NCI-H524 (cell line): ENCODE data around the gene OR5B12.
A peak's percentile ranks its signal among the peaks of the same experiment; 100 is the strongest.
"Not testable (repeated sequence)": the region's sequence is repeated elsewhere in the genome, so short reads cannot be mapped to it uniquely, and the experiment has no call there.

ENCODE experiments used
- DNase-seq, 2 experiments: peaks; one replicate each; lab custom pipeline; 2025; lab: John Stamatoyannopoulos, UW

OR5B12 gene

GRCh38 chr11:58442136-58442535, at the start of gene OR5B12:
Gene OR5B12 (minus strand): TSS chr11:58442236. CDS start chr11:58440151, 2,085 bp downstream.
- DNase-seq = no peak

- DNase-seq = no peak
Observed at GRCh38 chr11:58490827-58491226, 48.8 kb upstream of the OR5B12 start.

- peak in 1 of 2 experiments; percentile 47 for DNase-seq
Observed at GRCh38 chr11:58487170-58487569, 45.1 kb upstream of the OR5B12 start.

- no peak for DNase-seq
Observed at GRCh38 chr11:58485961-58486360, 43.9 kb upstream of the OR5B12 start.

- no peak for DNase-seq
Observed at GRCh38 chr11:58471892-58472291, 29.9 kb upstream of the OR5B12 start.

- DNase-seq = no peak
Observed at GRCh38 chr11:58466293-58466692, 24.3 kb upstream of the OR5B12 start.

GRCh38 chr11:58465690-58466089, 23.7 kb upstream of the OR5B12 start:
- DNase-seq = no peak

- no peak for DNase-seq
Observed at GRCh38 chr11:58451585-58451984, 9.5 kb upstream of the OR5B12 start.

GRCh38 chr11:58446294-58446693, 4.3 kb upstream of the OR5B12 start:
- no peak for DNase-seq

GRCh38 chr11:58444300-58444699, 2.3 kb upstream of the OR5B12 start:
- no peak for DNase-seq

GRCh38 chr11:58438486-58438885, 3.5 kb downstream of the OR5B12 start:
- no peak for DNase-seq

- no peak for DNase-seq
Observed at GRCh38 chr11:58434217-58434616, 7.8 kb downstream of the OR5B12 start.

- DNase-seq = no peak
Observed at GRCh38 chr11:58433638-58434203, 8.3 kb downstream of the OR5B12 start.

GRCh38 chr11:58429273-58429672, 12.8 kb downstream of the OR5B12 start:
- DNase-seq = no peak

- DNase-seq = no peak
Observed at GRCh38 chr11:58428021-58428420, 14.0 kb downstream of the OR5B12 start, which contains the start of gene OR5B2. Gene OR5B2 (minus strand): TSS chr11:58428121. CDS start chr11:58423261, 4,860 bp downstream.

GRCh38 chr11:58406774-58407173, 35.3 kb downstream of the OR5B12 start, which contains the start of gene OR5B3:
Gene OR5B3 (minus strand): TSS chr11:58406874. CDS start chr11:58403409, 3,465 bp downstream.
- DNase-seq = no peak

GRCh38 chr11:58399622-58400021, 42.4 kb downstream of the OR5B12 start:
- DNase-seq = not testable (repeated sequence)

GRCh38 chr11:58395581-58395980, 46.5 kb downstream of the OR5B12 start:
- no peak for DNase-seq

GRCh38 chr11:58394195-58394594, 47.8 kb downstream of the OR5B12 start:
- DNase-seq = no peak

GRCh38 chr11:58392746-58393145, 49.3 kb downstream of the OR5B12 start:
- no peak for DNase-seq

- no peak for DNase-seq
Observed at GRCh38 chr11:58391879-58392278, 50.2 kb downstream of the OR5B12 start.

- no peak for DNase-seq
Observed at GRCh38 chr11:58390551-58391063, 51.4 kb downstream of the OR5B12 start.
